ENCODE data around the gene BLID. TPM values are rescaled to one million over a fixed set of nuclear protein-coding genes. Genes with fewer than 3 reads are reported as not detected.

Gene BLID
- total RNA-seq, 1 experiment from 2014 or later = not detected

DNA sequence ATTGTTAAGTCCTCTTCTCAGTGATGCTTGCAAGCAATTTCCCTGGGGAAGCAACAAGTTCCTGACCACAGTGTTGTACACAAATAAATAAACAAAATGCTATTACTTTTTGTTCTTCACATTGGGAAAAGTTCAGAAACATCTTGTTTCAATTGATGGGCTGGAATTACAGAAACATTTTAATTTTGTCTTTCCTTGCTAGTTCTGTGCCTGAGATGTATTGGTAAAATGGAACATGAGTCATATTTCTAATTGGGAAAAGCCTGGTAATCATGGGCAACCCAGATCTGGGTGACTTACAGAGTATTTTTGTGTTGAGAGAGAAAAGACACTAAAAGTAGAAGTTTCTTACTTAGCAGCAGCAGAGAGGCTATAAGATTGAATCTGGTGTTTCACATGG, 576 bp upstream of the BLID start:
- Histone ChIP-seq H3K56ac (ENCODE audit: insufficient read length, low read depth, low read length) (no peak overlapping the region), H3K4me1 (ENCODE audit: insufficient read depth, low read length) (no peaks in the 10 kb centered on the region; the same call in 1 of the 2 replicates), H3K9me3 (ENCODE audit: control insufficient read depth, low read depth, low read length) (no peaks in the 10 kb centered on the region), H2BK15ac (ENCODE audit: low read depth, low read length) (no peak overlapping the region), H3K27ac (ENCODE audit: insufficient read length, low read depth, low read length) (no peak overlapping the region), H2BK5ac (ENCODE audit: insufficient read length, low read length) (no peak overlapping the region), H4K5ac (ENCODE audit: insufficient read length, low read depth, low read length) (no peak overlapping the region), H2BK20ac (ENCODE audit: low read depth, low read length, poor library complexity, severe bottlenecking) (no peak overlapping the region), H4K8ac (replicated peaks; ENCODE audit: insufficient read length, low read depth, low read length) (no peak overlapping the region), H3K14ac (ENCODE audit: insufficient read depth, low read length) (no peak overlapping the region), H3K23me2 (ENCODE audit: insufficient read length, low read depth, low read length, poor library complexity, severe bottlenecking) (no peaks in the 10 kb centered on the region), H2BK12ac (ENCODE audit: insufficient read length, low read depth, low read length) (no peak overlapping the region), H3K18ac (ENCODE audit: insufficient read length, low read depth, low read length) (no peak overlapping the region), H4K91ac (ENCODE audit: insufficient read length, low read depth, low read length) (no peak overlapping the region), H4K20me1 (ENCODE audit: control insufficient read depth, insufficient read depth, insufficient read length) (no peaks in the 10 kb centered on the region), H3K79me1 (ENCODE audit: insufficient read depth, low read depth, low read length, poor library complexity, severe bottlenecking) (no peaks in the 10 kb centered on the region), H3K4ac (ENCODE audit: low read depth, low read length) (no peak overlapping the region), H2AK5ac (ENCODE audit: insufficient read length, low read length) (no peak overlapping the region), H3K79me2 (ENCODE audit: insufficient read depth, low read length) (no peaks in the 10 kb centered on the region), H2AFZ (ENCODE audit: low read length) (no peak overlapping the region), H2BK120ac (ENCODE audit: low read depth, low read length, poor library complexity, severe bottlenecking) (no peak overlapping the region), H3K27me3 (ENCODE audit: insufficient read depth, low read length) (no peaks in the 10 kb centered on the region), H3K23ac (ENCODE audit: insufficient read length, low read depth, low read length) (no peak overlapping the region), H3K9ac (ENCODE audit: extremely low read depth, insufficient read length, low read length) (no peak overlapping the region), H3K4me2 (ENCODE audit: insufficient read depth, insufficient read length, low read length) (no peak overlapping the region), H3T11ph (ENCODE audit: low read length) (no peak overlapping the region)
- H3K9me3 Mint-ChIP-seq = no peaks in the 10 kb centered on the region
- no peaks in the 10 kb centered on the region for H3K27me3 Mint-ChIP-seq (ENCODE audit: low read depth)
- no peak for DNase-seq
- TF ChIP-seq, protein P1, sequence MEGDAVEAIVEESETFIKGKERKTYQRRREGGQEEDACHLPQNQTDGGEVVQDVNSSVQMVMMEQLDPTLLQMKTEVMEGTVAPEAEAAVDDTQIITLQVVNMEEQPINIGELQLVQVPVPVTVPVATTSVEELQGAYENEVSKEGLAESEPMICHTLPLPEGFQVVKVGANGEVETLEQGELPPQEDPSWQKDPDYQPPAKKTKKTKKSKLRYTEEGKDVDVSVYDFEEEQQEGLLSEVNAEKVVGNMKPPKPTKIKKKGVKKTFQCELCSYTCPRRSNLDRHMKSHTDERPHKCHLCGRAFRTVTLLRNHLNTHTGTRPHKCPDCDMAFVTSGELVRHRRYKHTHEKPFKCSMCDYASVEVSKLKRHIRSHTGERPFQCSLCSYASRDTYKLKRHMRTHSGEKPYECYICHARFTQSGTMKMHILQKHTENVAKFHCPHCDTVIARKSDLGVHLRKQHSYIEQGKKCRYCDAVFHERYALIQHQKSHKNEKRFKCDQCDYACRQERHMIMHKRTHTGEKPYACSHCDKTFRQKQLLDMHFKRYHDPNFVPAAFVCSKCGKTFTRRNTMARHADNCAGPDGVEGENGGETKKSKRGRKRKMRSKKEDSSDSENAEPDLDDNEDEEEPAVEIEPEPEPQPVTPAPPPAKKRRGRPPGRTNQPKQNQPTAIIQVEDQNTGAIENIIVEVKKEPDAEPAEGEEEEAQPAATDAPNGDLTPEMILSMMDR (conservative IDR thresholded peaks at IDR 0.05) = no peak
- no peak overlapping the region for H3K27ac Mint-ChIP-seq
- no peaks in the 10 kb centered on the region for H3K36me3 Mint-ChIP-seq (ENCODE audit: insufficient read depth in 1 of 3, low read depth in 3 of 3)
- peaks cover 7 to 11% of the 10 kb centered on the region in 2 experiments; a peak in 3 of 4 replicates for H3K4me1 Mint-ChIP-seq
- no peak overlapping the region for H3K4me3 Mint-ChIP-seq
